Stomach smooth muscle (tissue), 2 donors: ENCODE results near the gene TMEM107.
A peak's percentile ranks its signal among the peaks of the same experiment; 100 is the strongest.

ENCODE experiments used
- H3K27ac ChIP-seq: one replicate; pipeline ENCODE4 v1.7.0; 2013; ENCODE audit warnings: mild to moderate bottlenecking, low read length, inconsistent platforms
- H3K27me3 ChIP-seq, 2 donors: one replicate each; pipeline ENCODE4 v1.7.0; 2013; ENCODE audit warnings: low read length in 2 of 2; ENCODE audit not compliant: insufficient read depth in 2 of 2, control insufficient read depth in 1 of 2
- H3K36me3 ChIP-seq, 2 donors: one replicate each; pipeline ENCODE4 v1.7.0; 2013; ENCODE audit warnings: low read length in 2 of 2; ENCODE audit not compliant: control insufficient read depth in 2 of 2, insufficient read depth in 2 of 2
- H3K4me1 ChIP-seq: one replicate; pipeline ENCODE4 v1.7.0; 2013; ENCODE audit warnings: low read length; ENCODE audit not compliant: control insufficient read depth, insufficient read depth
- H3K4me3 ChIP-seq, 2 donors: one replicate each; pipeline ENCODE4 v1.7.0; 2013; ENCODE audit warnings: low read length in 2 of 2
- H3K9ac ChIP-seq, 2 donors: one replicate each; pipeline ENCODE4 v1.7.0; 2013; ENCODE audit warnings: low read length in 2 of 2, mild to moderate bottlenecking in 1 of 2
- H3K9me3 ChIP-seq, 2 donors: one replicate each; pipeline ENCODE4 v1.7.0; 2013; ENCODE audit warnings: low read length in 2 of 2; ENCODE audit not compliant: control insufficient read depth in 2 of 2
- donor health status: healthy.
- donor health status: Pancreatic carcinoma.

The TMEM107 gene

DNA sequence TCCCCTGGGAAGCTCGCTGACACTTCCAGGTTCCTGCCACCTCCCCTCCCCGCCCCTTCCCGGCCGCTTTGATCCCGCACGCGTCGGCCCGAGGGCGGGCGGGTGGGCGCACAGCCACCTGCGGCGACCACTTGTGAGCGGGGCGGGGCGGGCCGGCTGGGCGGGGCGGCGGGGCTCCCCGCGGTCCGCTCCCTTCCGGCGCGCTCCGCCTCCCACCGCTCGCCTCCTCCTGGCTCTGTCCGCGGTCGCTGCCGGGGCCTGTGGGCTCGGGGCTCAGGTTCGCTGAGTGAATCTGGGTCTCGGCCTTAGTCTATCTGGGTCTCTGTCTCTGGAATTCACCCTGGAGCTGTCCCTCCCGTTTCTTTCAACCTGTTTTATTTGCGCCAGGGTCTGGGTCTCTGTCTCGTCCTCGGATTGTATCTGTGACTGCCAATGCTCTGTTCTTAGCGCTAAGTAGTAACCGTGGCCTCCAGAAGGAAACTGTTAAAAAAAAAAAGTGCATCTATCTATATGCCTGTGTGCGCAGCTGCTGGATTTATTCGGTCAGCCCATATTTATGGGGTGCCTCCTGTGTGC lies 49.6 kb downstream of the TMEM107 start:
- Histone ChIP-seq H3K9me3 (no peaks in the 10 kb centered on the region), H3K27me3 (peaks cover 41% of the 10 kb centered on the region in 2 donors), H3K27ac (peak overlapping the region; percentile 18), H3K4me3 (peak overlapping the region; percentile 86 to 87), H3K36me3 (no peaks in the 10 kb centered on the region), H3K4me1 (peaks cover 48% of the 10 kb centered on the region), H3K9ac (peak overlapping the region; percentile 60 to 69)

DNA sequence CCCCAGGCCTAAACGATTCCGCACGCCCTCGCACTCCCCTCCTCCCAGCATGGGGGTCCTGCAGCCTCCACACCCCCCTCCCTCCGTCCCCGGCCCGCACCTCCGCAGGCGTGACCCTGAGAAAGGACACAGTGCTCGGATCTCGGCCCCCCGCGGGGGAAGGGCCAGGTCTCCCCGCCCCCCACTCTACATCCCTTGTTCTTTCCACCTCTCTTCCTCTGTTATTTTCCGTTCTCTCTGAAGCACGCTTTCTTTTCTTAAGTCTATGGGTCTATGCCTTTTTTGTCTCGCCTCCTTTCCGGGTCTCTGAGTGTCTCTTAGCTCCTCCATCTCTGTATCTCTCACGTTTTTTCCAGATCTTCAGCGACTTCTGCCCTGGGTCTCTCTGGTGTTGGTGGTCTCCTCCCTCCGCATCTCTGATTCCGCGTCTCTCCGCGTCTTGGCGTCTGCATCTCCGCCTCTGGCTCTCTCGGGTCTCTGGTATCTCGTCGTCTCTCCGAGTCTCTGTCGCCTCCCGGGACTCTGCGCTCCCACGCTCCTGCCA lies 50.2 kb downstream of the TMEM107 start:
- Histone ChIP-seq H3K9ac (peak overlapping the region; percentile 50 to 51), H3K9me3 (no peaks in the 10 kb centered on the region), H3K36me3 (no peaks in the 10 kb centered on the region), H3K27ac (no peak overlapping the region), H3K4me3 (peak overlapping the region; percentile 86 to 87), H3K27me3 (peaks cover 43 to 44% of the 10 kb centered on the region in 2 donors), H3K4me1 (peaks cover 52% of the 10 kb centered on the region)

DNA sequence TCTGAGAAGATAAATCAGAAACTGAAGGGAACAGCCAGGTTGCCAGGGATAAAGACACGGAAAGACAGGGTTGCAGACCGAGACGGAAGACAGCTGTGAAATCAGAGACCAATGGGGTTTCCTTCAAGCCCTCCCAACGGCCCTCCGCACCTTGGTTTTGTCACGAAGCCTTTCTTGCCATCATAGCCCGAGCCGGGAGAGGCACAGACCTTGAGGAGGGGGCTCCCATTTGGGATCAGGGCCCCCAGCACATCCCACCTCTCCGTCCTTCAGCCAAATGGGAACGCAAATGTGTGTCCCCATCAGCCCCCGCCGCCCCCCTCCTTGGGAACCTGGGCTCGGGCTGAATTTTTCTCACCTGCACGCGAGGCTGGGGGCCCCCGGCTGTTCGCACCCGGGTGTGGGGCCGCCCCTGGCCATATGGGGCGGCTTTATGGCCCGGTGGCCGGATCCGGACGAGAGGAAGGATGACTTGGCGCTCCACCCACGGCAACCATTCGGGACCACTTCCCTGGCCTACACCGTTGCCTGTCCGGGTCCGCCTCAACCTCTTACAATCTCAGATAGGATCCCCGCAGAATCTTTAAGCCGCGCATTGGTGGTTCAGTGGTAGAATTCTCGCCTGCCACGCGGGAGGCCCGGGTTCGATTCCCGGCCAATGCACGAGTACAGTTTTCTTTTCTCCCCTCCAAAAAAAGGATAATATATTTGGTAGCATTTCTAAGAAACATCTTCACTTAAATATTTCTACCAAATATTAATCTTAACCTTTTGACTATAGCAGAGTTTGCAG lies 50.8 kb downstream of the TMEM107 start:
- Histone ChIP-seq H3K27ac (no peak overlapping the region), H3K4me3 (peak overlapping the region; percentile 86 to 87), H3K36me3 (no peaks in the 10 kb centered on the region), H3K9ac (peak overlapping the region in 1 of 2 donors; percentile 50), H3K27me3 (peaks cover 49 to 50% of the 10 kb centered on the region in 2 donors), H3K9me3 (no peaks in the 10 kb centered on the region), H3K4me1 (peaks cover 59% of the 10 kb centered on the region)

DNA sequence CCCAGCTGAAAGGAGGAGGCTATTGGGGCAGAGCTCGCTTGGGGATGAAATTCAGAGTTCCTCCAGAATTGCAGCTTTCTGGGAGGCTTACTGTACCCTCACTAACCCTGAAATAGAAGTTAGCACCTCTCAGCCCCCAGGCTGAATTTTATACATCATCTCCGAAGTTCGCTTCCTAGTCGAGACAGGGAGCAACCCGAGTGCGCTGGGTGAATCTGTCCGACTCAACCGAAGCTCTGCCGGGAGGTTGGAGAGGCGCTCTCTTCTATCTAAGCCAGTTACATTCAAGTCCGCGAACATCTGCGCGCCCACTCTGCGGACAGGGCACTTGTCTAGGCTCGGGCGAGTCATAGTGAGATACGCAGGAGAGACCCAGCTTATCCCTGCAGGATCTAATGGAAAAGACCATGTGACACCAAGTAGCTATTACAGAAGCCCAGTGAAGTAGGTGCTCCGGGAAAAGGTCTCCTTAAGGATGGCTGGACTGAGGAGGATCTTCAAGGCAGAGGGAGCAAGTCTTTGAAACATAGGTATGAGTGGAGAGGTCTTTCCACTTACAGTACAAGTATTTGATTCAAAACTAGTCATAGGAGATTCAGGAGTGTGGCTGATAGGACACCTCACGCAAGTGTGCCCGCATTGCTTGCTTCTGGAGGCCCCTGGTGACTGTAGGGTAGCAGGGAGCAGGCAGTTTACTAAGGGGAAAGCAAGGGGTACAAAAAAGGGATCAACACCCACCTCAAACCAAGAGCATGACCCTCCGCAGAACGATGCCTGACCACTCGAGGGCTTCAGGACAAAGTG lies 51.6 kb downstream of the TMEM107 start:
- Histone ChIP-seq H3K27ac (no peak overlapping the region), H3K9ac (no peak overlapping the region), H3K27me3 (peaks cover 48 to 53% of the 10 kb centered on the region in 2 donors), H3K9me3 (no peaks in the 10 kb centered on the region), H3K4me1 (peaks cover 59% of the 10 kb centered on the region), H3K36me3 (no peaks in the 10 kb centered on the region), H3K4me3 (peak overlapping the region; percentile 86 to 87)

- no peak within 1 kb of the TSS for H3K9ac ChIP-seq
- H3K4me1 ChIP-seq, result peaks cover 60% of the 10 kb centered on the region
- no peaks in the 10 kb centered on the region for H3K9me3 ChIP-seq
- no peak within 1 kb of the TSS for H3K27ac ChIP-seq
- peak within 1 kb of the TSS; percentile 61 to 86 for H3K4me3 ChIP-seq
- H3K27me3 ChIP-seq, result peaks cover 46 to 53% of the 10 kb centered on the region in 2 donors
- H3K36me3 ChIP-seq, result no peaks in the 10 kb centered on the region
These were observed 52.4 kb downstream of the TMEM107 start, which contains the start of gene HES7 for GRCh38 chr17:8123695-8124349. HES7 (minus strand) TSS chr17:8124106; CDS start chr17:8124084, 22 bp downstream.

GRCh38 chr17:8122924-8123694 lies 53.1 kb downstream of the TMEM107 start:
- Histone ChIP-seq H3K4me1 (peaks cover 67% of the 10 kb centered on the region), H3K9ac (no peak overlapping the region), H3K9me3 (no peaks in the 10 kb centered on the region), H3K27ac (no peak overlapping the region), H3K36me3 (no peaks in the 10 kb centered on the region), H3K27me3 (peaks cover 42 to 51% of the 10 kb centered on the region in 2 donors), H3K4me3 (peak overlapping the region; percentile 52 to 86)
